NCI-H1092 treated with DMSO at 0.1 percent for 48 hours (cell line): Measurements from ENCODE around the gene DNAJC17.

Experiments used
- DNase-seq: peaks from one replicate; lab custom pipeline; 2025; lab: John Stamatoyannopoulos, UW

DNAJC17 gene

DNA sequence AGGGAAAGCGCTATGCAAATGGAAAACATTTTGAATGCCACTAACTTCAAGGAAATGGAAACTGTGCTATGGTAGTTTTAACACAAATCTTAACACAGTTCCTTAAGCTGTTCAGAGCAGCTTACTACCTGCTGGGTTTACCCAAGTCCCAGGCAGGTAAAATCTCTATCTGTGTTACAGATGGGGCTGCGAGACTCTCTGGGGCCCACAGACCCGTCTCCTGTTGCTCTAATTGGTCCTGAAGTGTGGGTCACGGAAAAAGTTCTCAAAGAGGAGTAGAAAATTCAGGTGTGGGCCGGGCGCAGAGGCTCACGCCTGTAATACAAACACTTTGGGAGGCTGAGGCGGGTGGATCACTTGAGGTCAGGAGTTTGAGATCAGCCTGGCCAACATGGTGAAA, 17.3 kb downstream of the DNAJC17 start:
- DNase-seq: no peak

DNA sequence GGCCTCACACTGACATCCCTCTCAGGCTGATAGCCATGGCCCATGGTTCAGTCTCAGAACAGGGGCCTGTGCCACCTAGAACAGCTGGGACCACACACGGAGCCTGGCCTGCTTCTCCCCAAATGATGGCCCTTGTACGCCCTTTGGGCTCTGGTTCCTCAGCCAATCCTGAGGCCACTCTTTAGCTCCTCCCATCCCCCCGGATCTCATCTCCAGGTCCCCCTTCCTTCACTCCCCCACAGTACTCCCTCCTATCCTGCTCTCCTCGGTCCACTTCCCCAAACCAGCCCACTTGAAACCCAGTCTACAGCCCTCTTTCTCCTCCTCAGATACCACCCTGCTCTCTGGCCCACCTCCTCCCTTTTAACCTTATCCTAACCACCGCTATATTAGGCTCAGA, 18.2 kb downstream of the DNAJC17 start:
- DNase-seq: no peak

DNA sequence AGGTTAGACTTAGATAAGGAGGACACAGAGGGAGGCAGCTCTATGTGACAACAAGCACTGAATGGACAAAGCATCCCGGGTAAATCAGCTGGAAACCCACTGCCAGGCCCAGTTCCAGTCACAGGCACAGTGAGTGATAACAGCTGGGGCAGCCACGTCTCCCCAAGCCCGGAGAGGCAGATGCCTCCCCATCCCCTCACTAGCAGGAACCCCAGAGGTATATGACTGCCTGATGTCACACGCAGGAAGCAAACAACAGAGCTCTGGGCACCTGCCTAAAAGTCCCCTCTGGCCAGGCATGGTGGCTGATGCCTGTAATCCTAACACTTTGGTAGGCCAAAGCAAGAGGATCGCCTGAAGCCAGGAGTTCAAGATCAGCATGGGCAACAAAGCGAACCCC, 19.3 kb downstream of the DNAJC17 start:
- no peak for DNase-seq

DNA sequence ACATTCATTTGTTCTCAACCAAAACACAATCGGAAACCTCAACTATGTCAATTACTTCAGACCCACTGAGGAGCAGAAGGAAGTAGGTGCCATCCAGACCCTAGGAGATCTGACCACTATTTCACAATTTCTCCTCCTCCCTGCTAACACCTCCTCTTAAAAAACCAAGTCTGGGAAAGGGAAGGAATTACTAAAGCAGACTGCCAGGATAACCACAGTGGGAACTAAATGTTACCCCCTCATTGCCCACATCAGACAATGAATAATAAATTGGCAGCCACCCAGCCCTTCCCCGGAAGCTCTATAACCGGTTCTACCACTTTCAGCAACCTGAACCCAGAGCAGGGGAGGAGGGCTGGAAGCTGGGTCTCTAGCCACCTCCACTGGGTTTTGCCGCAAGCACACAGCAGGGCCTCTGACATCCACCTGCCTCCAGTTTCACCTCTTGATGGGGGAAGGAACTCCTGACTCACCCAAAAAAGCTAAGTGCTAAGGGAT, 19.9 kb downstream of the DNAJC17 start:
- peak; percentile 19 for DNase-seq

DNA sequence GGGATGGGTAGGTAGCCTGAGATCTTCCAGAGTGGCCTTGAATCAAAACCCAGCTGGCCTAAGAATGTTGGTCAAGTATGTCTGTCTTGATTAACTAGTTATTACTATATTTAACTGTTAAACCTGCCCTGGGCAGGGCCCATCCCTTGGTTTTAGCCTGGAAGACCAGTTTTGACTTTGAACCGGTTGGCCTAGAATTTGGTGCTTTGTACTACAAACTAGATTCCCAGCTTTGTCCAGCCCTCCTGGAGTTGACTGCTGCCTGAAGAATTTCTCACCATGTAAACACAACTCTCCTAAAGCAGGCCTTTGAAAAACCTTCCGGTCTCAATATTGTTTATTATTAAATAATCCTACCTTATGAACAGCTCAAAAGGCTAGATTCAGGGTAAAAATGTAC, 21.5 kb downstream of the DNAJC17 start:
- no peak for DNase-seq

DNA sequence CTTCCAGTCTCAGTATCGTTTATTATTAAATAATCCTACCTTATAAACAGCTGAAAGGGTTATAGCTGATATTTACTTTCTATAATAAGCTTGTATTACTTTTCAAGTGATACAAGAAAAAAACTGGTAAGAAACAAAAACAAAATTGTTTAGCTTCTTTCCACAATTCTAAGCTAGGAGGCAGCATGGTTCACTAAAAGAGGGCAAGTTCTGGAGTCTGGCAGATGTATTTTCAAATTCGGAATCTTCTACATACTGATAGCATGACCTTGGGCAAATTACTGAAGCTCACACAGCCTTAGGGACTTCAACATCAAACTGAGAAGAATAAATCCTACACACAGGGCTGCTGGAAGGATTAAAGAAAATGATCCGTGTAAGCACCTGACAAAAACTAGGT, 22.1 kb downstream of the DNAJC17 start:
- DNase-seq: no peak

DNA sequence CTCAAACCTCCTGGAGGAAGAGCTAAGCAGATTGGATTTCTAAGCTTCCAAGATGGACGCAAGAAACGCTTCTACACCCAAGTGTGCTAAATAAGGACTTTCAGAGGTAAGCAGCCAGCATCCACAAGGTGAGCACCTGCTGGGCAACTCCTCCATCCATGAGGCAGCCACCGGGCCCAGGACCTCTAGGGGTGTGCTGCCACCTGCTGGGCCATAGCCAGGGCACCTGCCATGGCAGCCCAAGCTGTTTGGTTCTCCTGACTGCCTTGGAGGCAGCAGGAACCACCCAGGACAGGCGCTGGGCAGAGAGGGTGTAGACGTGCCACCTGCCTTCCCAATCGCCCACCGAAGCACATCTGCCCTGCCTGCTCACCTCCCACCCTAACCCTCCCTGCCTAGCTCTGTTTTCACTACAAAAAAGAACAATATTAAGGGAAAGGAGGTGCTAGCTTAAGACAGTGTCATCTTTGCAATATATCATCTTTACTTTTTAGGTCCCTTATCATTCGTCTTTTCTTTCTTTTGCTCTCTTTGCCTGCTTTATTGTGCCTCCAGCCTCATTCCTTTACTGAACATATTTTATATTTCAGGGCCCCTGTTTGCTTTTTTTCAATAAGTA, 24.6 kb downstream of the DNAJC17 start:
- DNase-seq: peak; percentile 60

DNA sequence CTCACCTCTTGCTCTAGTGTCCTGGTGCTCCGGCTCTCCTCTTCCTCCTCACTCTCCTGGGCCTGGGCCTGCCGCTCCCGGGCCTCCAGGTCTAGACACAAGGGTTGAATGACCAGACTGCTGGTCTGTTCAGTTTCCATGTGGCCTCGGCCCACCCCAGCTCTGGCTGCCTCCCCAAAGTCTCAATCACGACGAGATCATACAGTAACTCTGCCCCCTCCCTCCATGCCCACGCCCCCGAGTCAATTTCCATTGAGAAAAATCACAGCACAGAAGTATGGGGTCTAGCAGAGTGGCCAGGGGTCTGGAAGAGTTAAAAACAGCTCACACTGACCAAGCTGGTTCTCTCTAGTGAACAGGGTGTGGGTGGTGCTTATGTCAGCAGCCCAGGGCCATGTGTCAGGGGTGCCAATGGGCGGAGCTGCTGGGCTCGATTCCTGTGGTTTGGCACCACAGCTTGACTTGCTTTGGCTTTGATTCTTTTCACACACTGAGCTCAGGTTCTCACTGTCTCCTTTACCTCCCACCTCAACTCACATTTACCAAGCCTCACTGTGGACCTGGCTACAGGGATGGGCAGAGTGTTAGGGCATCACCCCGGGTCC, 30.6 kb downstream of the DNAJC17 start:
- DNase-seq: no peak

DNA sequence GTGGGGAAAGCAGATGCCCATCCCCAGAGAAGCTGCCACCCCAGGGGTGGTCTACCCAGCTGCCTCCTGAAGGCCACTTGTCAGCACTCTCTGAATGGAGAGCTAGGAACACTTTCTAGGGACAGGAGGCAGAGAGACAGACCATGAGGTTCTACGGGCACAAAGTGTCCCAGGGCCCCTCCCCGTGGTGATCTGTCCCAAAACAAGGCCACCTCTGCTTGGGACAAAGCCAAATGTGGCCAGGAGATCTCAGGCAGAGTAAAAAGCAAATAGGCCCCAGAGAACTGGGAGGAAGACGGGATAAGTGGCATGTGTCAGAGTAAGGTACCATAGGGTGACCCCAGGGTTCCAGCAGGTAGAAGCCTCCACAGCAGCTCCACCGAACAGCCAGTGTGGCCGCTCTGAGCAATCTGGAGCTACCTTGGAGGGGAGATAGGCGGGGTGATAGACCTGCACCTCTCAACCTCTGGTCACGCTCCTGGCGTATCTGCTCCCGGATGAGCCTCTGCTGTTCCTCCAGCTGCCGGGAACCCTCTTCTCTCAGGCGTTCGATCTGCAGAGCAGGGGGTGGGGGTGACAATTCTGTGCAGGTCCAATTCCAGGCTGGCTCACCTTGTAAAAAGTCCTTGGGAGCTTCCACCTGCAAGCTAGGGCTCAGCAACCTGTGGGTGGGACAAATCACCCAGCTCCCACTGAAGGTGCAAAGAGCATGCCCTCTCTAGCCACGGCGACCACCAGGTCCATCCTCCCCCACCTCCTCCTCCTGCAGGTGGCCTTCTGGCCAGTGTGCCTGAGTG, 31.3 kb downstream of the DNAJC17 start:
- DNase-seq: no peak

DNA sequence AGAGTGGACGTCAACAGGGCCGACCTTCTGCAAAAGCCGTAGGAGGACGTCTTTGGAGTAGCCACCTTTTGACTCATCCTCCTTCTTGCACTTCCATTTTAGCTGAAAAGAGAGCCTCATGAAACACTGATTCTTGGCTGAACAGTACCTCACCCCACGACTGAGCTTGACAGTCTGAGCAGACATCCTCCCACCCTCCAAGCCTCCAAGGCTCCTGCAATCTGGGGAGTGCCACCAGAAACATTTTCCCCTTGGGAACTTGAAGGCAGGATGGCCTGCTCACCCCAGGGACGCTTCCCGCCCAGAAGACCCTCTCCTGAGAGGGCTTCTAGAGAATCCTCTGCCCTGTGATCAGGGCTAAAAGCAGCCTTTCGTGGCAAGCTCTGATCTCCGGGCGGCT, 32.3 kb downstream of the DNAJC17 start:
- DNase-seq: no peak

DNA sequence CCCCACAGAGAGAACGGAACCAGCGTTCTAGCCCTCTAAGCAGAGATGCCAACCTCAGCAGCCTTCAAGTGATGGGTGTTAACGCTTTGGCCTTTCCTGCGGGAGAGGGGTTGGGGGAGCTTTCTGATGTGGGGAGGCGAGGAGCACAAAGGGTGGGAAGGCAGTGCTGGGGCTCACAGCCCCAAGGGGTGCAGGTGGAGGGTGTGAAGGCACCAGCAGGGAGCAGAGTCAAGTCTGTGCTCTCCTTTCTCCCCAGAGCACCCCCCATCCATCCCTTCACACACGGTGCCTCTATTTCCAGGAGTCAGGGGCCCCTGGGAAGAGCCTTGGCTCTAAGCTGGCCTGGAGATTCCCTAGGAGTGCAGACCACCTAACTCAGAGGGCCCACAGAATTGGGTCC, 33.4 kb downstream of the DNAJC17 start:
- DNase-seq: no peak

DNA sequence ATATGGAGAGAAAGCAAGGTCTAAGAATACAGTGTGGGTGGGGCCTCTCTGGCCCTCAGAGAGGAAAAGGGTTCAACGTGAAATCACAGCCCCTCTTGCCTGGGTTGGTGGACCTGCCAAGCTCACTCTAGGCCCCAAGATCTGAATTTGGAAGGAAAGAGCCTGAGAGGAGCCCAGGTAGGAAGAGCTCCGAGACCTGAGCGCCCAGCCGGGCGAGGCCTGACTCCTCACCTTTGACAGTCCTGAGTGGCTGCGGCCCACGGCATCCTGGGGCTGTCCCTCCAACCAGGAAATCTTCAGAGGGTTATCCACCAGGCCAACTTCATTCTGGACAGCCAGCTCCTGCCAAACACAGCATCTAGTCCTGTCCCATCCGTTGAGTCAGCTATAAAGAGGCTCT, 33.8 kb downstream of the DNAJC17 start:
- no peak for DNase-seq

DNA sequence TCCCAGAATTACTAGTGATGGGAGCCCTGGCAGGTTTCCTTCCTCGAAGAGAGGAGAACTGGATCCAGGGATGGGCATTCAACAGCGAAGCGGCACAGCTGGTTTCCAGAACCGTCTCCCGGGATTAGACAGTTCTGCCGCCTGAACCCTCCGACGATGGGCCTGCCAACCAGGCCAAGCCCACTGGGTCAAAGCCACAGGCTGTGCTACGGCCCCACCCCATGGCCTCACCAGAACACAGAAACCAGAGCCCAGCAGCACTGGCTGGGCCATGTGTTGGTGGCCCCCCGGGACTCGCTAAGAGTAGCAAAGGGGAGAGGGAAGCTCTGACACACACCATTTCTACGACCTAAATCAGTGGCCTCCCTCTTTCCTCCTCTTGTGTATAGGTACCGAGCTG, 35.3 kb downstream of the DNAJC17 start:
- no peak for DNase-seq

DNA sequence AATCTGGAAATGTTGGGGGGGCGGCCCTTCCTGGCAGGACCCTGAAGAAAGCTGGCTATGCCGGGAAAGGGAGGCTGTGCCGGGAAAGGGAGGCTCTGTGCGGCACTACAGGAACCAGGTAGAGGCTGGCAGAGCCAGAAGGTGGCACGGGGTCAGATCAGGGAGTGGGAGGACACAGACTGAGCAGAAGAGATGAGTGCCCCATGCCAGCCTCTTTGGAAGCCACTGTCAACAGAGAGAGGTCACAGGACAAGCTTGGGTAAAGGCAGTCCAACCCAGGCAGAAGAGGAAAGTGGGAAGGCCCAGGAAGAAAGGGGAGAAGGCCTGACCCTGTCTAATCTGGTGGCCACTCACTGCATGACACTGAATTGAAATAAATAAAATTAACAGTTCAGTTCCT, 36.0 kb downstream of the DNAJC17 start:
- no peak for DNase-seq

DNA sequence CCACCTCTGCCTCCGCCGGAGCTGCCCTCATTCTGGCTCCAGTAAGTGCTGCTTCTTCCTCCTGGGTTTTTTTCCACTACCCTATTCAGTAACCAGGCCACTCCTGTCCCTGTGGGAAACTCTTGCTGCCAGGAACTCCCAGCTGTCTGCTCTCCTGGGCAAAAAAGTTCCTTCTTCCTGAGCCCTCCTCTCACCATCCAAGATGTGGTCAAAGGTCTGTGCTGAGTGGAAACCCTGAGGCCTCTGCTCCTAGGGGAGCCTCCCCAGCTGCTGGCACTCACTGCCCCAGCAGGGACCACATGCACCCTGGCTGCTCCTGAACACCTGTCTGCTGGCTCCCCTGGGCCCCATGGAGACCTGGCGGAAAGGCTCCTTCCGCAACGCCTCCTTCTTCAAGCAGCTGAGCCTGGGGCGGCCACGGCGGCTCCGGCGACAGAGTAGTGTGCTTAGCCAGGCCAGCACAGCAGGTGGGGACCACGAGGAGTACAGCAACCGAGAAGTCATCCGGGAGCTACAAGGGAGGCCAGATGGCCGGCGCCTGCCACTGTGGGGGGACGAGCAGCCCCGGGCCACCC, 37.0 kb downstream of the DNAJC17 start:
- peak; percentile 46 for DNase-seq

DNA sequence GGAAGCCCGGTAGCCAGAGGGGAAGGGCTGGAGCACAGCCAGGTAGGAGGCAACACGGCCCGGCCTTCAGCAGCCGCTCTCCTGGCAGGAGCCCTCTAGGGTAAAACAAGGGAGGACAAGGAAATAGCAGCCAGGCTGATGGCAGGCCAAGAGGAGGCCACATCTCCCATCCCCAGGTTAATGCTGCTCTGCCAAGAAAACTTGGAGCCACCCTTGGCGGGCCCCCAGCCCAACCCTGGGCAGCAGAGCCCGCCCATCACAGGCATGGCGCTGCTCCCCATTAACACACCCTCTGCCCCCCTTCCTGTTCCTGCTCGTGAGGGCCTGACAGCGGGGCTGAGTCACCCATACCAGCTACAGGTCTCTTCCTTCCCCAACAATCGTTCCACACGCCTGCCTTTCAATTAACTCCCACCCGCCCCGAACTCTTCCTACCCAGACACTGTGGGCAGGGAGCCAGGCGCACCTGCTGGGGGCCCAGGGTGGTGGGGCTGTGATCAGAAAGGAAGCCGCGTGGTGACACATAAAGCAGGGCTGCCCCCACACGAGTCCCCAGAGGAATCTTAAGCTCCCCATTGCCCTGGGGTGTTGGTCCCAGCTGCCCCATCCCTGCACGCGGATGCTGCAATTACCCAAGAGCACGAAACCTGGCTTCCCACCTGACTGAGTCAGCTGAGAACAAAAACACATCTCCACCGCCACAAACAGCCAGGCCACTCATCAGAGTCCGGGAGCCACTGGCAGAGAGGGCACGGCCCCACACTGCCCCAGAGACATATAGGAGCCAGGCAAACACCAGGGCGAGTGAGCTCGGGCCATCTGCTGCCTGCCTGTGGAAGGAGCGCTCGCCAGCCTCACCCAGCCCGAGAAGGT, 37.8 kb downstream of the DNAJC17 start, which contains the start of gene C15orf62:
C15orf62 (plus strand) TSS at position 707 of the 873 bp plus-strand sequence. CDS start 516 bp downstream, outside the sequence.
- peak; percentile 74 for DNase-seq

DNA sequence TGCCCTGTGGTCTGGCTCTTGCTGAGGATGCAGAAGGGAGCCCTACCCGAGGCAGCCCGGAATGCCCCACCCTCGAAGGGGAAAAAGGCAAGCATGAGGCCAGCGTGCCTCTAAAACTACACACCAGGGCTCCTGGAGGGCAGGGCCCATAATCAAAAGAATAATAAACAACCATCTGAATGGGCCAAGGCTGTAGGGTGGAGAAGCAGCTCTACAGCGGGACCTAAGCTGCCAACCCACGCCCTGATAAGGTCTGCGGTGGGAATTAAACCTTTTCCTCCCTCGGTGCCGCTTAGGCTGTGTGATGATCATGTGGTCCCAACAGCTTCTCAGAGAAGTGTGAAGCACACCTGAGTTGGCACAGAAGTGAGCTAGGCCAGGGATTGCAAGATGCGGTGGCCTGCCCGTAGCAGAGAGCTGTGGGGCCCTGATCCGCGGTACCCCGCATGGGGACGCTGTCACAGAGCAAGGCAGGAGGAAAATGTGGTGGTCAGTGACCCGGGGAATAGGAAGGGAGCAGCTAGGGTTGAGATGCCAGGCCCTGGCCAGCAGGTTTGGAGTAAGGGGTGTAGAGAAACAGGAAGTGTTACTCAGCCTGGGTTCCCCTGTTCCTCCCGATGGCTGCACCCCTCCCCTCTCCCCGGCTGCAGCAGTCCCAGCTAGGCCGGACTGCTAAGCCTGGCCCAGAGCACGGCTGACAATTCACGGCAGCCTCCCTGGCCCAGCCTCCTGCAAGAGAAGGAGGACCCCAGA, 38.6 kb downstream of the DNAJC17 start:
- DNase-seq: no peak

DNA sequence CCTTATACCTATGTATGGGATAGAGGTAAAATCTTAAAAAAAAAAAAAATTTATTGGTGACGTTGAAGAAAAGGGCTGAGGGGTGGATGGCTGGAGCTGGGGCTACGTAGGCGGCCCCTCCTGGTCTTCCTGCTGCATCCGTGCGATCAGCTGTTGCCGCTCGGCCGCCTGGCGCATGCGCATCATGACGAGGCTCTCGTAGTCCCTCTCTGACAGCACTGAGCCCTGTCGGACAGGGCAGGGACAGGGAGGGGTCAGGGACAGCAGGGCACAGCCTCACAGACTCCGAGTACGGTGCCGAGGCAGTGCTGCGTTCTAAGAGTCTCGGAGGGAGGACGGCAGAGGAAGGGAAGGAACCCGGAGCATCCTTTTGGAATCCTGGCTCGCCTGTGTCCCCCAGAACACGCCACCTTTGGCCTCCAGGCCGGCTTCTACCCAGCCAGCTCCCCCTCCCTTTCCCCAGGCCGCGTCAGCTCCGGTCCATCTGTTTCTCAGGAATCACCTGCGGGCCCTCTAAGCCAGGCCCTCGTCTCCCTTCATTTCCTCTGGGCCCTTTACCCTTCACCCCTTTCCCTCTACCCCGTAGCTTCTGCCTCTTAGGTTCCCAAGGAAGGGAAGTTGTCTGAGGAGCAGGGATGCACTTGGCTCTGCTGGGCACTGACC, 39.3 kb downstream of the DNAJC17 start:
- no peak for DNase-seq

DNA sequence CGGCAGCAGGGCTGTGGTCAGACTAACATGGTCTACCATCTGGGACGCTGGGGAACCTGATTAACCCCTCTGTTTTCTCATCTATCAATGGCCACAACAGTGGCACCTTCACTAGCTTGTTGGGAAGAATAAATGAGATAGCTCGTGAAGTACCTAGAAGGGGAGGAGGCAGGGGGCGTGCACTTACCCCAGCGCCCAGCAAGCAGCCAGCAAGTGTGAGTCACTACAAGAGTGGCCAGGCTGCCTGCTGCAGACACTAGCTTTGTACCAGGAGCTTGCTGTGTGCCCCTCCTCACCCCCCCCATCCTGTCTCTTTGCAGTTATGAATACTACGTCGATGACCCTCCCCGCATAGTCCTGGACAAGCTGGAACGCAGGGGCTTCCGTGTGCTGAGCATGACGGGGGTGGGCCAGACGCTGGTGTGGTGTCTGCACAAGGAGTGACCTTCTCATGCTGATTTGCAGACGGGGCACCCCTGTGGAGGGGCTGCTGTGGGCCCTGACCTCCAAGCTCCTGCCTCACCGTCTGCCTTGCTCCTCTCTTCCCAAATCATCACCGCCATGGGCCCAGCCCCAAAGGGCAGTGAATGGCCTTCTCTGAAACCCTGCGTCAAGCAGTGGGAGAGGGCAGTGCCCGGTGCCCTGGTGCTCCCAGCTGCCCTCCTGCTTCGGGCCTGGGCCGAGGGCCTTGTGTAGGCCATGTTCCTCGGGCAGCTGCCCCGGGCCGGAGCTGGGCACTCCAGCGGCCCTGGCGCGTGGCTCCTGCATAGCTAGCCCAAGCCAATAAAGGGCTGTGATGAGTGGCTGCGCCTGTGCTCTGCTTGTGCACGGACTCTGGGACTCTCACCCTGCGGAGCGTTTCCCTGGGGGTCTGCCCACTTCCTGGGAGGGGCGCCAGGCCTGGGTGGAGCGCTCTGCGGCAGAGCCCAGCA, 40.1 kb downstream of the DNAJC17 start:
- no peak for DNase-seq
